ENCODE measurements around the gene ADAMTS19.
"Not testable (repeated sequence)": the region's sequence is repeated elsewhere in the genome, so short reads cannot be mapped to it uniquely, and the experiment has no call there.

Gene ADAMTS19, protein sequence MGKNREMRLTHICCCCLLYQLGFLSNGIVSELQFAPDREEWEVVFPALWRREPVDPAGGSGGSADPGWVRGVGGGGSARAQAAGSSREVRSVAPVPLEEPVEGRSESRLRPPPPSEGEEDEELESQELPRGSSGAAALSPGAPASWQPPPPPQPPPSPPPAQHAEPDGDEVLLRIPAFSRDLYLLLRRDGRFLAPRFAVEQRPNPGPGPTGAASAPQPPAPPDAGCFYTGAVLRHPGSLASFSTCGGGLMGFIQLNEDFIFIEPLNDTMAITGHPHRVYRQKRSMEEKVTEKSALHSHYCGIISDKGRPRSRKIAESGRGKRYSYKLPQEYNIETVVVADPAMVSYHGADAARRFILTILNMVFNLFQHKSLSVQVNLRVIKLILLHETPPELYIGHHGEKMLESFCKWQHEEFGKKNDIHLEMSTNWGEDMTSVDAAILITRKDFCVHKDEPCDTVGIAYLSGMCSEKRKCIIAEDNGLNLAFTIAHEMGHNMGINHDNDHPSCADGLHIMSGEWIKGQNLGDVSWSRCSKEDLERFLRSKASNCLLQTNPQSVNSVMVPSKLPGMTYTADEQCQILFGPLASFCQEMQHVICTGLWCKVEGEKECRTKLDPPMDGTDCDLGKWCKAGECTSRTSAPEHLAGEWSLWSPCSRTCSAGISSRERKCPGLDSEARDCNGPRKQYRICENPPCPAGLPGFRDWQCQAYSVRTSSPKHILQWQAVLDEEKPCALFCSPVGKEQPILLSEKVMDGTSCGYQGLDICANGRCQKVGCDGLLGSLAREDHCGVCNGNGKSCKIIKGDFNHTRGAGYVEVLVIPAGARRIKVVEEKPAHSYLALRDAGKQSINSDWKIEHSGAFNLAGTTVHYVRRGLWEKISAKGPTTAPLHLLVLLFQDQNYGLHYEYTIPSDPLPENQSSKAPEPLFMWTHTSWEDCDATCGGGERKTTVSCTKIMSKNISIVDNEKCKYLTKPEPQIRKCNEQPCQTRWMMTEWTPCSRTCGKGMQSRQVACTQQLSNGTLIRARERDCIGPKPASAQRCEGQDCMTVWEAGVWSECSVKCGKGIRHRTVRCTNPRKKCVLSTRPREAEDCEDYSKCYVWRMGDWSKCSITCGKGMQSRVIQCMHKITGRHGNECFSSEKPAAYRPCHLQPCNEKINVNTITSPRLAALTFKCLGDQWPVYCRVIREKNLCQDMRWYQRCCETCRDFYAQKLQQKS

DNA sequence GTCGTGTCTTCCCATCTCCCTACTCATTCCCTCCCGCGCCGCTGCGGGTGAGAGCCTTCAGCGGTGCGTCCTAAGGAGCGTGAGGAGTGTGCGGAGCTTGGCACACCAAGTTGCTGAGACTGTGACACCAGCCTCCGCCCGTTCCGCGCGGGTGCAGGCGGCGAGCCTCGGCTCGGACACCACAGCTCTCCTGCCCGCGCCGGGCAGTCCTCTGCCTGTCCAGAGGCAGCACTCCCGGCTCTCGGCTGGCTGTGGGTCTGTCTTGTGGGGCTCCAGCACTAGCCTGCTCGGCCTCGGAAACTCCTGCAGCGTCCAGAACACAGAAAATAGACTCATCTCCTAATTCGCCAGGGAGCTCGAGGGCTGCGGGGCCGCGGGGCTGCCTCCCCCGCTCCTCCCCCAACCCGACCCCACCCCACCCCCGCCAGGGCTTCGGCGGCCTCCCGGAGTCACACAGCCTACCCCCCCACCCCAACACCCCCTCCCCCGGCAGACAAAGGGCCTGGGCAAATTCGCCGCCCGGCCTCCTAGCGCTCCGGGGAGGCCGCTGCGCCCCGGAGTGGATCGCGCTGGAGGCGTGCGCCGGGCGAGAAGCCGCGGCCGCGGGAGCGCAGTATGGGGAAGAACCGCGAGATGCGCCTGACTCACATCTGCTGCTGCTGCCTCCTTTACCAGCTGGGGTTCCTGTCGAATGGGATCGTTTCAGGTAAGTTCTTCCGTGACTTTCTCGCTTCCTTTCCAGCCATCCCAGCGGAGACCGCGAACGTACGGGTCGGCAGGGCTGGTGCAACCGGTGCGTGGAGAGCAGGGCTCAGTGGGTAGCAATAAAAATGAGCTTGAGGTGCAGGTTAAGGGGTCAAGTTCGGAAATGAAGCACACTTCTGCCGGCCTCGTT is at the start of gene ADAMTS19:
Gene ADAMTS19, plus strand, starts transcription at position 522 of the 895 bp plus-strand sequence. Its CDS starts 94 bp downstream, at position 616.
- DNase-seq (ENCODE audit: low read depth in 2 of 2) = no peak

DNA sequence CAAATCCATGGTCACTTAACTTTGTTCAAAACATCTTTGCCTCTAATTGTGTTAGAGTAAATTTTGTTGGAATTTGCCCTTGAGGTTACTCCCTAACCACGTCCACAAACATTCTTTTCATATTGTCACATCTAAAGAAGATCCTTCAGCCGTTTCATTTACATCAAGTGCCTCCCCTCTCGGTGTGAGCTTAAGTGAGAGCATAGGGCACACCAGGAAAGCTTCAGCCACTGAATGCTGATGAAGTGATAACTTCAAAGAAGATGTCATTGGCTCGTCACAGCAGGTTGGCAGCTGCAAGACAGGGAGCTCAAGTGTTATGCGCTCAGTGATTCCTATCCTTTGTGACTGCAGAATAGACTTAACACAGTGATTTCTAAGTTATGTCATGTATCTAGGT is 49.6 kb upstream of the ADAMTS19 start:
- no peak for DNase-seq (ENCODE audit: low read depth in 2 of 2)

DNA sequence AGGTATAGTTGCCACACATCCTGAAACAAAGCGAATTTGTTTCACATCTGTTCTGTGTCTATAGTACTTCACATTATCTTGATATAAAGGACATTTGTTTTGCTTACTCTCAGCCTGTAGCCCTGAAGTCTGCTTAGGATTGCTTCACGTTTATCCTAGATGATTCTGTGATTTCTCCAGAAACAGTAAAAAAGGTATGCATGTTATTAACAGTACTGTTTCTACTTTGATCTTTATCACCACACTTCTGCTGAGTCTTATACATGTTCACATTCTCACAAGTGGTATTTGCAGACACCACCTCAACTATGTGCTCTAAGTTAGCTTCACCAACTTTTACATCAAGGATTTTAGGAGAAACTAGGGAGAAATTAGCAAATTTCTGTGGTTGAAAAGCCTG is 47.4 kb upstream of the ADAMTS19 start:
- no peak for DNase-seq (ENCODE audit: low read depth in 2 of 2)

DNA sequence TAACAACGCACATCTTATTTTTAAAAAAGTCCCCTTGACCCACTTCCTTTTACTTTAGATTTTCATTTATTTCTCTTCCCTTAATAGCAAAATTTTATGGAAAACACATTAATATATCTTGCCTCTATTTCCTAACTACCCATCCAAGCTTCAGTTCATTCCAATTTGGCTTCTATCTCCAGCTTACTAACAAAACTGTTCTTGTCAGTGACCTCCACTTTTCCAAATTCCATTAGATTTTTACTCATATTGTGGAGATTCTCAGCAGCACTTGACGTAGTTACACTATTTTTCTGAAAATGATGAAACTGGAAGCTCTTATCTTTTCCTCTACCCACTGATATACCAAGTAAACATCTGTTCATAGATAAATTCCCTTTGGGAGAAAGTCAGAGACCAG is 46.5 kb upstream of the ADAMTS19 start:
- DNase-seq (ENCODE audit: low read depth in 2 of 2) = no peak

DNA sequence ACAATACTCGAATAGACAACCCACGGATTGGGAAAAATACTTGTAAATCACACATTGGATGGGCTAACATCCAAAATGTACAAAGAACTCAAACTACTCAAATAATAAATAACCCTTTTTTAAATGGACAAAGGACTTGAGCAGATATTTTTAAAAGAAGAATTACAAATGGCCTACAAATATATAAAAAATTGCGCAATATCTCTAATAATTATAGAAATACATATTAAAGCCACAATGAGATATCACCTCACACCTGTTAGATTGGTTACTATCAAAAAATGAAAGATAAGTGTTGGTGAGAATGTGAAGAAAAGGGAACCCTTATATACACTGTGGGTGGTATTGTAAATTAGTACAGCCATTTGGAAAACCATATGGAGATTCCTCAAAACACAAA is 40.8 kb upstream of the ADAMTS19 start:
- no peak for DNase-seq (ENCODE audit: low read depth in 2 of 2)

DNA sequence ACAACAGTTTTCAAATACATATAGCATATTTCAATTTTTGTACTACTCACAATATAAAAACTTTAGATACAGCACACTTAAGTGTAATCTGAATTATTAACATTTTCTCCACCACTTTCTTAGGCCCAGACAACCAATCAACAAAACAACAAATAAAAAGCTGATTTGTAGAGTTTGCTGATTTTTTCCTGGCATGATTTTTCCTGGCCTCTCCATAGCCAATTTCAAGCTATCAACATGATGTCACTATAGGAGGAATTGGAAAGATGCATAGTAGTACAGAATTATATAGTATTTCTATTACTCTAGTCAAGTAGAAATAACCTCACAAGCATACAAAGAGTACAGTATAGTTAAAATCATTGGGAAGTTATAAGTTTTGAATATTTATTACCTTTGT is 35.1 kb upstream of the ADAMTS19 start:
- DNase-seq (ENCODE audit: low read depth in 2 of 2) = no peak

DNA sequence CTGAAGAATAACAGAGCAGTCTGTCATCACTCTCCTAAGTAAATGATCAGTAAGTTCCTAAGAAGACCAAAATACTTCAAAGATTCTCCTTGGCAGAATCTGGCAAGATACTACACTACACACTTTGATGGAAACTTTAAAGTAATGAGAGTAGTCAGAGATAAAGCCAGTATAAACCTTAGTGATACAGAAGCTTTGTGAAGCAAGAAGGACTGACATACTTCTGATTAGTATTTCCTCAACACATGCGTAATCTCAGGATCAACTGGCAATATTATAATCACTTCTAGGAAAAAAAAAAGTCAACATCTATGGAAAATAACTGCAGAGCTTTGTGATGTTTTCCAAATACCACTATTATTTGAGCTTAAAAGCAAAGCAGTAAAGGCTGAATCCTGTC is 34.0 kb upstream of the ADAMTS19 start:
- no peak for DNase-seq (ENCODE audit: low read depth in 2 of 2)

DNA sequence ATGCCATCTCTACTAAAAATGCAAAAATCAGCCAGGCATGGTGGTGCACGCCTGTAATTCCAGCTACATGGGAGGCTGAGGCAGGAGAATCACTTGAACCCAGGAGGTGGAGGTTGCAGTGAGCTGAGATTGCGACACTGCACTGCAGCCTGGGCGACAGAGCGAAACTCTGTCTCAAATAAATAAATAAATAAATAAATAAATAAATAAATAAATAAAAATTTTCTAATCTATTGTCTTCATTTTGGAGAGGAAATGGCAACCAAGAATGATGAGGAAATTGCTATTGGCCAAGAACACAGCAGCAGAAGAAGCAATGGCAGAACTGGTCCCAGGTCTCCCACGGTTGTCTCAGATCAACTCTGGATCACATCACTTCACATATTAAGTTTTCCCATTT is 31.5 kb upstream of the ADAMTS19 start:
- DNase-seq (ENCODE audit: low read depth in 2 of 2) = not testable (repeated sequence)

DNA sequence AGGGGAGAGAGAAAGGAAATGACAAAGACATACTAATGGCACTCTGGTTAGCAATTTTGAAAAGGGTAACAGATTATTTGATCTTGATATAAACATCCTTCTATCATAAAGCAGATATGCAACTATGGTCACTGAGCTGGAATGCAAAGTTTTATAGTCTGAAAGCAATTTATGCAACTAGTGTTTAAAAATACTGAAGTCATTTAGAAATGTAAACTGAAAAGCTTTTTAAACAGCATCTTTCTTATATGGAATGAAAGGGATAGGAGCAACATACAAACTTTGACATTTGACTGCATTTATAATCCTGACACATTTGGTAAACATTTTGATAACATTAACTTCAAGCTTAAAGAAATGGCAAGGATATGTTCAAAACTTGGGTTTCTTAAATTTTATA is 28.7 kb upstream of the ADAMTS19 start:
- no peak for DNase-seq (ENCODE audit: low read depth in 2 of 2)

DNA sequence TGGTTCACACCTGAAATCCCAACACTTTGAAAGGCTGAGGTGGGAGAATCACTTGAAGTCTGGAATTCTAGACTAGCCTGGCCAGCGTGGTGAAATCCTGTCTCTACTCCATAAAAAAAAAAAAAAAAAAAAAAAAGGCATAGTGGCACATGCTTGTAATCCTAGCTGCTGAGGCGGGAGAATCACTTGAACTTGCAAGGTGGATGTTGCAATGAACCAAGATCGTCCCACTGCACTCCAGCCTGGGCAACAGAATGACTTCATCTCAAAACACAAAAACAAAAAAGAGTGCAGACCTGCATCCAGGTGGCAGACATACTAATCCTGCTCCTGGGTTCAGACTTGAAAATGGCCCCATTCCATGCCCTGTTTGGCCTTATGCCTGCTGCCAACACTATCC is 21.8 kb upstream of the ADAMTS19 start:
- DNase-seq (ENCODE audit: low read depth in 2 of 2) = no peak

DNA sequence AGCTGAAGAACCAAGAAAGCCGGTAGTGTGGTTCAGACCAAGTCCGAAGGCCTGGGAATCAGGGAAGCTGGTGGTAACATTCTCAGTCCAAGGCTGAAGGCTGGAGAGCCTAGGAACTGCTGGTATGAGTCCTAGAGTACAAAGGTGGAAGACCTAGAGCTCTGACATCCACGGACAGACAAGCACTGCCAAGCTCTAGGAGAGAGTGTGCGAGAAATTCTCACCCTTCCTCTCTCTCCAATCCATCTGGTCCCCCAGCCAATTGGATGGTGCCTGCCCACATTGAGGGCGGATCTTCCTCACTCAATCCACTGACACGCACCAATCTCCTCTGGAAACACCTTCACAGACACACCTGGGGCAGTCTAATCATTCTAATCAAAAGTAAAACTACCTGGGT is 19.7 kb upstream of the ADAMTS19 start:
- DNase-seq (ENCODE audit: low read depth in 2 of 2) = no peak

DNA sequence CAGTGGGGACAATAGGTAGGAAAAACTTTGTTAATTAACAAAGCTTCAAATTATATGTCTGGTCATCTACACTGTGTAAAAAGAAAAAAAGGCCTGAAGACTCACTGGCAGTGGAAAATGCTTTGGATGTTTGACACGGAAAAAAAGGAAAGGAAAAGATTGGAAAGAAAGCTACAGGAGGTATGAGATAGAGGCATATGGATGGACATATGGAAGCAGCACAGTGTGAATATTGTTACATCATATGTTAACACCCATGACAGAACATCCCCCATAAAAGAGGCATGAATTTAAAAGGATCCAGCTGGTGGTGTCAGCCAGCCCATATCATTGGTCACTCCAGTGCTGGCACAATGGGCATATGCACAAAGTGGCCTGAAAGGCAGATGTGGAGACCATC is 19.0 kb upstream of the ADAMTS19 start:
- no peak for DNase-seq (ENCODE audit: low read depth in 2 of 2)

DNA sequence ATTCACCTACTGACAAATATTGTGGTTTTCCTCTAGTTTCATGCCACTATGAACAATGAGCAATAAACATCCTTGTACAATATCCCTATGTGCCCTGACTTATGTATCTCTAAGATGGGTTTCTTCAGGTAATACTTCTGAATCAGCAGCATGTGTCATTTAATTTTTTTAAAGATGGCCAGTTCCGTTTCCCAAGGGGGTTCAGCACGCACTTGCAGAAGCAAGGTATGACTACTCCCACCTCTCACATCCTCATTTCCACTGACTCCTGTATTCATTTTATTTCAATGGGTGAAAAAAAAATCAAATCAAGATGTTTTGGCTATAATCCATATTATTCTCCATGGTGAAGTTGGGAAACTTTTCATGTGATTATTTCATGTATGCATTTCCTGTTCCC is 14.7 kb upstream of the ADAMTS19 start:
- no peak for DNase-seq (ENCODE audit: low read depth in 2 of 2)

DNA sequence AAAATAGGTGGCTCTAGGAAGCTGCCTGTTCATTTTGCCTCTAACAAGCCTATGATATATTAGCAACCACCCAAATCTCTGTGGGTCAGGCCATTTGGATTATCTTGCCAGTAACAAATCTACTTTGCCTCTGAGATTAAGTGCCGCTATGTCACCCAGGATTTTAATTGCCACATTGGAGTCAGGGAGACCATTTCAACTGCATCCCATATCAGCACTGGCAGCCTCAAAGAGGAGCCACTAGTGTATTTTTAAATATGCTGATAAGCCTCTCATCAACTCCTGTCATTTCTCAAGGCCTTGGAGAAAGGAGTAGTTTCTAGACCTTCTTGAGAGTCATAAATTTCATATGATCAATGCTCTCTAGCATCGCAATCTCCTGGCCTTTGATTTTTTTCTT is 12.1 kb upstream of the ADAMTS19 start:
- DNase-seq (ENCODE audit: low read depth in 2 of 2) = no peak

DNA sequence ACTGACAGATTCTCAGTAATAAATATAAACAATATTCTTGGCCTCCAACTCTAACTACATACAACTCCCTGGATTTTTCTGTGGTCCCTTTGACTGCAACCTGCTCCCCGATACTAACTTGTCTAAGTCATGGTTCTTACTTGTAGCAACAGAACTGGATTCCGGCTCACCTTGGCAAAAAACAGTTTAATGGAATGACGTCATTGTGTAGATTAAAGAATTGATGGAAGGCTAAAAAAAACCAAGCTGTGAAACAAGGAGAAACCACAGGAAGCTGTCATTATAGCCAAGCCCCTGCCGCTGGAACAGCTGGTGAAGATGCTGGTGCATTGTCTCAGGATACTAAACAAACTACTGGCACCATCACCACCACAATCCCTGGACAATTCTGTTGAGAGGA is 11.4 kb upstream of the ADAMTS19 start:
- DNase-seq (ENCODE audit: low read depth in 2 of 2) = no peak

DNA sequence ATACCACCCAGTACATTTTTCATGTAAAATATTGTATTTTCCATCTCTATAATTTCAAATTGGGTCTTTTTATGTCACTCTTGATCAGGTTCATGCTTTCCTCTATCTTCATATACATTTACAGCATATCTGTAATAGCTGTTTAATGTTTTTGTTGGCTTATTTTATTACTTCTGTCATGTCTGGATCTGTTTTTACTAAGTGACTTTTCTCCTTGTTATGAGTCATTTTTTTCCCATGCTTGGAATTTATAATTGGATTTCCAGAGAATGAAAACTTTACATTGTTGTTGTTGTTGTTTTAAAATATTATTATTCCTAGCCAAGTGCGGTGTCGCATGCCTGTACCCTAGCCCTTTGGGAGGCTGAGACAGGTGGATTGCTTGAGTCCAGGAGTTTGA is 5.6 kb upstream of the ADAMTS19 start:
- DNase-seq (ENCODE audit: low read depth in 2 of 2) = no peak

DNA sequence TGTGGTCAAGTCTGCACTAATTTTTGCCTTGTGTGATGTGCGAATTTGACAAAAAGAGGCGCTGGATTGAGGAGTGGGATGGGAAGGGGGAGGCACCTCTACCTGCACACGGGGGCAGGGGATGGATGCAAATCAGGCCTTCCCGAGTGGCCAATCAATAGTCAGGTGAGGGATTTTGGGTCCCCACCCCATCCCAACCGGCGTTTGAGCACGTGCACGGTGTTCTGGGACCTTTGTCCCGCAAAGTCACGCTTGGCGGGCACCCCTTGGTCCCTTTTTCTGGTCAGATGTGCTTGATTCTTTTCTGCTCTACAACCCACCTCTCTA is 685 bp upstream of the ADAMTS19 start:
- DNase-seq (ENCODE audit: low read depth in 2 of 2) = no peak

DNA sequence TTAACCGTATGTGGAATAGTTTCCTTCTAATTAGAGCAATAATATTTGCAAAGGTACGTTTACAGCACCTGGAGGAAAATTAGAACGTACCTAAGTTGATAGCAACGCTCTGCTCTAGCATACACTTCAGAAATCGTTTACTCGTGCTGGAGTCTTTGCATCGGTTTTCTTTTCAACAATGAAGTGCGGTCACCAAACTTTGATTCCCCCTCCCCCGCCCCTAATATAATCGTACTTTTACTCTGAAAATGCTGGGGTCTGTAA is 506 bp downstream of the ADAMTS19 start:
- no peak for DNase-seq (ENCODE audit: low read depth in 2 of 2)

DNA sequence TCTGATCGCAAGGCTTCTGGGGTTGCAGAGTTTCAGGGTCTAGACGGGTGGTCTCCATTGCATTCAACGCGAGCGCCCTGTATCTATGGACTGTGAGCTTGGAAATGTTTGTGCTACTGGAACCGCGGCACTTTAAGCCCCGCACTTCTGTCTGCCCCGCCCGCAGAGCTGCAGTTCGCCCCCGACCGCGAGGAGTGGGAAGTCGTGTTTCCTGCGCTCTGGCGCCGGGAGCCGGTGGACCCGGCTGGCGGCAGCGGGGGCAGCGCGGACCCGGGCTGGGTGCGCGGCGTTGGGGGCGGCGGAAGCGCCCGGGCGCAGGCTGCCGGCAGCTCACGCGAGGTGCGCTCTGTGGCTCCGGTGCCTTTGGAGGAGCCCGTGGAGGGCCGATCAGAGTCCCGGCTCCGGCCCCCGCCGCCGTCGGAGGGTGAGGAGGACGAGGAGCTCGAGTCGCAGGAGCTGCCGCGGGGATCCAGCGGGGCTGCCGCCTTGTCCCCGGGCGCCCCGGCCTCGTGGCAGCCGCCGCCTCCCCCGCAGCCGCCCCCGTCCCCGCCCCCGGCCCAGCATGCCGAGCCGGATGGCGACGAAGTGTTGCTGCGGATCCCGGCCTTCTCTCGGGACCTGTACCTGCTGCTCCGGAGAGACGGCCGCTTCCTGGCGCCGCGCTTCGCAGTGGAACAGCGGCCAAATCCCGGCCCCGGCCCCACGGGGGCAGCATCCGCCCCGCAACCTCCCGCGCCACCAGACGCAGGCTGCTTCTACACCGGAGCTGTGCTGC is 1.0 kb downstream of the ADAMTS19 start:
- DNase-seq (ENCODE audit: low read depth in 2 of 2) = no peak

DNA sequence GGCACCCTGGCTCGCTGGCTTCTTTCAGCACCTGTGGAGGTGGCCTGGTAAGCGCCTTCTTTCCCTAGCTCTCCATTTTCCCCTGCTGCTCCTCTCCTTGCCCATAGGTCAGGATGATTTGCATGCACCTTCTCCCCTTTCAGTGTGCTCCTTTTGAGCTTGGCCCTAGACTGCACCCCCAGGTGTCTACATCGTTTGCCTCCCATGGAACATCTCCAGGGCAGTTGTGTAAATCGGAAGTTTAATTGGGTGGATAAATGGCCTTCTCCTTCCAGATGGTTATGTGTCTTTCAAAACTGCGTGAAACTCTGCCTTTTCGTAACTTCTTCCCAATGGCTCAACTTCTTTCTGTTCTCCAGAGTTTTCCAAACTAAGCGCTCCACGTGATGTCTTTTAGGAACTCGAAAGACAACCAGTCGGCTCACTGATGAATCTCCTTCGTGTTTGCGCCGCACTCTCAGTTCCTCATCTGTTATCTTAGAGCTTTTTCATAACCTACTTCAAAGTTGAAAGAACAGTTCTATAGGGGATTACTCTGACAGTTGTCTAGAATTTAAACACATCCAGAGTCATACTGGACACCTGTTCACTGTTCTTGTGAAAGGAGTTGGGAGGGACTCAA is 1.7 kb downstream of the ADAMTS19 start:
- DNase-seq (ENCODE audit: low read depth in 2 of 2) = no peak

Measured in stimulated activated CD4-positive, alpha-beta T cell treated with anti-CD3 and anti-CD28 coated beads, Interleukin-15, amount 100 ng/mL, for 48 hours (primary cell).